NCI-H2196 (cell line): ENCODE data around the gene EFCAB6.

Experiments
- DNase-seq: peaks from one replicate; lab custom pipeline; 2025; ENCODE audit not compliant: unreplicated experiment; lab: John Stamatoyannopoulos, UW

EFCAB6 gene

DNA sequence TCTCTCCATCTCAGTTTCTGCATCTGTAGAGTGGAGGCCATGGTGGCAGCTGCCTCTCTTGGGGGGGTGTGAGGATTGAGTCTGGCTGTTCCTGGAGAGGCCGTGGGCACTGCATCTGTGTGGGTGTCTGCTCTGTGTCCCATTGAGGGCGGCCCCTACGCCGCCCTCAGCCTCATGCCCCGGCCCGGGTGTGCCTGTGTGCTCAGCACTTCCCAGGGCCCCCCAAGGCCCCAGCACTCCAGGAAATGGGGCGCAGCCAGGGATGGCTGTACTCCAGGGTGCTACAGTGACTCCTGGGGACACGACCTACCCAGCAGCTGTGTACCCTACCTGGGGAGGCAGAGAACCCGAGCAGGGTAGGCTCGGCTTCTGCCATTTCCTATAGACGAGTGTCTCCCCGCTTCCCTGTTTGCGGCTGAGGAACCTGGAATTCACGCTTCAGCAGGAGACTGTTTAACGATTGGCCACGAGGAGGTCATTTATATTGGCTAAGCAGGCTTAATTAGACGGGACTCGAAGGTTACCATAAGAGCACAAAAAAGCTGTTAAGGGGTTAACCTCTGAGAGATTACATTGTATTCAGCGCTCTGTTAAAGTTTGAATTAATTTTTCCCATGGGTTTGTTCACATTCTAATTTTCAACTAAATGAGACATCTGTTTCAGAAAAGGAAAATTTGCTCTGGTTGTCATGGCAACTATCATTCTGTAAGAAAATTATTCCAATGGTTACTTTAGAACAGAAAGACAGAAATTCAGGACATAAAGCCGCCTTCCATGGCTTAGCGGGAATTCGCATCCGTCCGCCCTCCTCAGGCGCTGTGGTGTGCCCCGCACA lies 323.9 kb downstream of the EFCAB6 start:
- DNase-seq = no peak

DNA sequence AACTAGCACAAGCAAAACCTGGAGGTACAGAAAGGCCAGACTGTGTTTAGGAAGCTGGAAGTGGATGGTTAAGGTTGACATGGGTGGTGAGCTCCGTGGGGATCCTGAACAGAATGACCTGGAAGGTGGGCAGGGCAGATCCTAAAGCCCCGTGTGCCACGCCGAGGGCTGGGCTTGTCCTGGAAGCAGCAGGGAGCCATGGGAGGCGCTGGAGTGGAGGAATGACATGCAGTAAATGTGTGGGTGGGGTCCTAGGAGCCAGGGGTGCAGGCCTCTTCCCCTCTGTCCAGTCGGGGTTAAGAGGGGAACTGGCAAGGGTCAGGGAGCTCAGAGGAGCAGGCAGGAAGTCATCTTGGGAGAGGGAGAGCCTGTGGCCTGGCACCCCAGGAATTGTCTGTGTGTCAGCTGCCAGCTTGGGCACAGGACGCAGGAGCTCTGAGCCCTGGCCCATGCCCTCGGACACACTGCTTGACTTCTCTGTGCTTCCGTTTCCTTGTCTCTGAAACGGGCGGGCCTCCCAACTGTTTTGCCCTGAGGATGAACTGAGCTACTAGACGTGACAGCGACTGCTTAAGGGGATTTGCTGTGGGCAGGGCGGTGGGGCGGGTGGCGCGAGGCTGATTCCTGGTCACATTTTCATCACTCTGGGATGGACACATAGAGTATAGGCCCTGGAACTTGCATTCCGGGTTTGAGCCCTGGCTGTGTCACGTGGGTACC lies 324.6 kb downstream of the EFCAB6 start:
- no peak for DNase-seq

DNA sequence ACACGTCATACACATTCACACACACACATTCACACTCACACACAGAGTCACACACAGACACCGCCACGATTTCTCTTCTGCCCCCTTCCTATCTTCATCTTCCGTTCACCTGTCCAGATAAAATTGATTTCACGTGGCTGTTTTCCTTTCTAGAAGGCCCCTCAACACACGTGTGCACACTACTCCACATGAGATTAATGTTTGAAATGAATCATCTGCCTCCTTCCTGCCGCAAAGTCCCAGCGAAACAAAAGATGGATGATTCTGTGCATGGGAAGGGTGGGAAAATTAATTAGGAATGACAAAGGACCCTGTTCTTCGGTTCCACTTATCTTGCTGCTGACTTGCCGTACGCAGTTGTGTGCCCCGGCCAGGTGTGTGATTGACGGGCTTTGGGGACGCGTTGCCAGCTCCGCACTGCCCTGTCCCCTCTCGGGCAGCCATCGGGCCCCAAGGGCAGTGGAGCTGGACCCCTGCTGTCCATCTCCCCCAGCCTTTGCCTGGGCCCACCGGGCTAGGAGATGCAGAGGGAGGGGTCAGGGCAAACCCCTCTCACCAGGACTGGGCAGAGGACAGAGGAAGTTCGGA lies 326.5 kb downstream of the EFCAB6 start:
- DNase-seq = no peak

DNA sequence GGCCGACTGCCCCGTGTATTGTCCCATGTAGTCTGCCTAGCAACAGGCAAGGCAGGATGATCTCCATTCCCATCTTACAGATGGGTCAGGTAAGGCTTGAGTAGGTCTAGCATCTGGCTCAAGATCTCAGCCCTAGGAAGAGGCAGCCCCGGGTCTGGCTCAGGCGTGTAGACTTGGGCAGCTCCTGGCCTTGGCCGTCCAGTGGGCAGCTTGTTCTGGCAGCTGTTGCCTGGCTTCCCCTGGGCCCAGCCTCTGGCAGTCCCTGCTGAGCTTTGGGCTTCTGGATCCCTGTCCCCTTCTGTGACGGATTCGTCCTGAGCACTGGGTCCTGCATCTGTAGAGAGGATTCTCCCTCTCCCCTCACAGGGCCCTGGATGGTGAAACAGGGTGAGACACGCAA lies 327.9 kb downstream of the EFCAB6 start:
- no peak for DNase-seq

DNA sequence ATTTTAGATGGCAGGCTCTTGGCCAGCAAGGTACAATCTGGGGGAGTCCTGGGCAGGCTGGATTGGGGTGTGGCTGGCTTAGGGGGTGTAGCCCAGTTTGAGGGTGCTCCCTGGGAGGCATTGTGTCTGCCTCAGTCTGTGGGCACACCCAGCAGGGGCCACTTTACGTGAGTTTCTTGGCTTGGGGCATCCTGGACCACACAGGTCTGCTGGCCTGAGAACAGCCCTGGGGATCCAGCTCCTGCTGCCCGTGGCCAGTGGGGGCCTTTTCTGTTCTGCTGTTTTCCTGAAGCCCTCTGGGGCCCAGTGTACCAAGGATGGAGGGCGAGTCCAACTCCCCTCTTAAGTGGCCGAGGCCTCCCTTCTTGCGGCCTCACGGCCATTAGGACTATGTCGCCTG lies 328.4 kb downstream of the EFCAB6 start:
- DNase-seq = no peak

DNA sequence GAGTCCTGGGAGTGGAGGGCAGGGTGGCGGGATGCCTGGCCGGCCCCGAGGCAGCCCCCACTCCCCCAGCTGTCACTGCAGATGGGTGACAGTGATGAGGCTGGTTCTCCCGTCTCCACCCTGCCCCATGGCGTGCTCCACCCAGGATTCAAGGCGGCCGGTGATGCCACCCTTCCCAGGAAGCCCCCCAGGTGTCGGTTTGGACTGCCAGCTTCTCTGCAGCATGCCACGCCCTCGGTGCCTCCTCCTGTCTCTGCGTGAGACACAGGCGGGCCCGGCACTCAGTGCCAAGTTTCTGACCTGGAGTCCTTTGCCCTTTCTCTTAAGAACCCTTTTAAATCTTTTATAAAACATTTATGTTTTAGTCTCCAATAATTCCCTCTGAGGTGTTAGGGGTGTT lies 328.8 kb downstream of the EFCAB6 start:
- DNase-seq = no peak

DNA sequence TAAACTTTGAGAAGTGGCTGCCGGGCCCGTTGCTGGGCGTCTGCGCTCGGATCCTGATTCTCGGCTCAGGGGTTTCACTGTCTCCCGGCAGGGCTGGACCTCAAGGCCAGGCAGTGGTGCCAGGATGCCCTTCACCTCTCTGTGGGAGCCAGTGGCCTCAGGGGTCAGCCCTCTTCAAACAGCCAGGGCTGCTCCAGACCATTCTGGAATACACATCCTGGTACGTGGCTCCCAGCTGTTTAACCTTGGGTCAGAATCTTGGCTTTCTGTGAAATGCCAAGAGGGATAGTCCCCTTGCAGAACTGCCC lies 329.8 kb downstream of the EFCAB6 start:
- DNase-seq = no peak

DNA sequence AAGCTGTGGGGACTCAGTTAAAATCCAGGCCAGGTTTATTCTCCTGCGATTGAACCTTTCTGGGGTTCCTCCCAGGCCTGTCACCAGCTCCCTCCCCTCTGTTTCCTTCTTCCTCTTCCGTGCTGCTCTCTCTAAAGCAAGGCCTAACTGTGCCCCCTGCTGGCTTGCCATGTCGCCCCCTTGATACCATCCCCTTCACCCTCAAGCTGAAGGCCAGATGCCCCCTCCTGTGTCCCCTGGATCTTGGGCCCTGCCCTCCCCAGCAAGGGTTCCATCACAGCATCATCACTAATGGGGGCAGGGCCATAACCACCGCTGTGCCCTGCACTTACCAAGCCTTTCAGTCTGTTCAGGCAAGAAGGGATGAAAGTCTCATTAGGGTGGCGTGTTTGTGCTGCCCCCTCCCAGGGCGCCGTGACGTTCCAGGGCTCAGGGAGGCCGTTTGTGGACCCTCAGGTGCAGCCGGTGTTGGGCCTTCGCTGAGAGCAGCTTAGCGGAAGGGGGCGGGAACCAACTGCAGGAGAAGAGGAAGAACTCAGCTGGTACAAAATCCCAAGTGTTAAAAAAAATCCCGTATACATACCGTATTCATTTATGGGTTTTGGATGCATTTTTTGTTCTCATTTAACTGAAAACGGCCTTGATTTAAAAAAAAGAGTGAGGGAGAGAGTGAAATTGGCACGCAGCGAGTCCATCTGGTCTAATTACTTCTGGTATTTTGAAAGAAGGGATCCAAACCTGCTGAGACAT lies 330.4 kb downstream of the EFCAB6 start:
- DNase-seq = no peak

DNA sequence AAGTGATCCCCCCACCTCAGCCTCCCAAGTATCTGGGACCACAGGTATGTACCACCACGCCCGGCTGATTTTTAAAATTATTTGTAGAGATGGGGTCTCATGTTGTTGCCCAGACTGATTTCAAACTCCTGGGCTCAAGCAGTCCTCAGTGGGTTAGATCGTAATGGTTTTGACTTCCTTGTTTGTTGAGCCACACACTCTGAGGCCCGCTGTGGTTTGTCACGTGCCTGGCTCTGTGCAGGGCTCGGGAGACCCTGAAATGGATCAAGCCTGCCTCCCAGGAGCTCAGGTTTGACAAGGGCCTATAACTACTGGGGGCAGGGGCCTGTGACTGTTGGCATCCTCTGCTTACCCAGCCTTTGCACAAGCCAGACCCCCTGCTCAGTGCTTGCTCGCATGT lies 332.1 kb downstream of the EFCAB6 start:
- DNase-seq = no peak

DNA sequence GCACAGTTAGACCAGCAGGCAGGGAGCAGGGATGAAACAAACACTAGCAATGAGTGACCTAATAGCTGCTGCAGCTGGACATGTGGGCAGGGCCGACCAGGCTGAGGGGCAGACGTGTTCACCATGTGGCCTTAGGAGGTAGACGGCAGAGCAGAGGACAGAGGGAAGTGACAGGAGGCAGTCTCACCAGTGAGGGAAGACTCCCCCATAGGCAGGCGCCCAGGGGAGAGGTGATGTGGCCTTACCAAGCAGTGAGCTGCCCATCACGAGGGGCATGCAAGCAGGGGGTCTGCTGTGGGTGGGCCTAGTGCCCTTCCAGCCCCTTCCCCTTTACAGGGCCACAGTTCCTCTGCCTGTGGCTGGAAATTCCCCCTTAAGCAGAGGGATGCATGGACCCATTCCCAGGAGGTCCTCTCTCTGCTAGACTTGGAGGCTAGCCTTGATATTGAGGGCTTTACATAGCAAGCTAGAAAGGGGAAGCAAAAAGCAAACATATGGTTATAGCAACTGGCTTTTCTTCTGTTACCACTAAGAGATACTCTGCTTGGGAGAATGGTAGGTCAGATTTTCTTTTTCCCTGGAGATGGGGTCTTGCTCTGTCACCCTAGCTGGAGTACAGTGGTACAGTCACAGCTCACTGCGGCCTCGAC lies 332.7 kb downstream of the EFCAB6 start:
- no peak for DNase-seq
